PC-9 (cell line): ENCODE data around the gene SYNE4. TPM values are rescaled to one million over a fixed set of nuclear protein-coding genes. Genes with fewer than 3 reads are reported as not detected.

Experiments used
- BruUV-seq: library from RNA; stranded (reverse); fragments of 400-500 nt; replicated peaks from 2 replicates; lab custom pipeline; 2021; lab: Mats Ljungman, UMichigan
- CTCF ChIA-PET: fragments of 300-600 bp; sonication (Branson Sonifier 250); formaldehyde crosslinking; loops from one replicate; lab custom pipeline; 2022; ENCODE audit warnings: antibody characterized with exemption; lab: Charles Lee
- POLR2A ChIA-PET: fragments of 300-600 bp; sonication (Branson Sonifier 250); formaldehyde crosslinking; loops from one replicate; lab custom pipeline; 2022; ENCODE audit warnings: antibody characterized with exemption; ENCODE audit not compliant: unreplicated experiment; lab: Charles Lee
- DNase-seq, 2 experiments: peaks; one replicate each; pipeline versions ENCODE4 v3.0.0 to v3.0.0-alpha.2; 2015 to 2022; ENCODE audit warnings: mixed read lengths in 1 of 2
- H2AFZ ChIP-seq: fragments of 200-600 bp; sonication (generic); 2 replicates; pipeline ENCODE4 v1.8.1; 2017; ENCODE audit warnings: antibody characterized with exemption
- H3F3A ChIP-seq: fragments of 200-600 bp; sonication (generic); 2 replicates; pipeline ENCODE4 v1.8.1; 2017; ENCODE audit warnings: antibody characterized with exemption, mild to moderate bottlenecking, low read depth; ENCODE audit not compliant: insufficient read depth
- H3K27ac ChIP-seq: fragments of 200-600 bp; sonication (generic); 2 replicates; pipeline ENCODE4 v1.6.1; 2016; ENCODE audit warnings: mixed run types
- H3K27me3 ChIP-seq: fragments of 200-600 bp; sonication (generic); 2 replicates; pipeline ENCODE4 v1.6.1; 2016; ENCODE audit warnings: low read depth, mixed run types; ENCODE audit not compliant: insufficient read depth
- H3K36me3 ChIP-seq: fragments of 200-600 bp; sonication (generic); 2 replicates; pipeline ENCODE4 v1.6.1; 2016; ENCODE audit warnings: low read depth, mixed run types
- H3K4me1 ChIP-seq: fragments of 200-600 bp; sonication (generic); replicated peaks from 2 replicates; pipeline ENCODE4 v1.6.1; 2016; ENCODE audit warnings: mixed run types; ENCODE audit not compliant: insufficient read depth
- H3K4me2 ChIP-seq: fragments of 200-600 bp; sonication (generic); 2 replicates; pipeline ENCODE4 v1.6.1; 2017; ENCODE audit warnings: mixed run types
- H3K4me3 ChIP-seq: fragments of 200-600 bp; sonication (generic); 2 replicates; pipeline ENCODE4 v1.6.1; 2016; ENCODE audit warnings: mixed run types
- H3K79me2 ChIP-seq: fragments of 200-600 bp; sonication (generic); 2 replicates; pipeline ENCODE4 v1.6.1; 2017; ENCODE audit warnings: low read depth, mixed run types
- H3K9me2 ChIP-seq: fragments of 200-600 bp; sonication (generic); 2 replicates; pipeline ENCODE4 v1.8.1; 2017; ENCODE audit warnings: mild to moderate bottlenecking; ENCODE audit not compliant: insufficient read depth
- H3K9me3 ChIP-seq: fragments of 200-600 bp; sonication (generic); 2 replicates; pipeline ENCODE4 v1.8.1; 2016; ENCODE audit warnings: low read depth; ENCODE audit not compliant: insufficient read depth
- H4K20me1 ChIP-seq: fragments of 200-600 bp; sonication (generic); 2 replicates; pipeline ENCODE4 v1.8.1; 2017; ENCODE audit not compliant: insufficient read depth
- CTCF ChIP-seq: fragments of 200-600 bp; sonication (generic); conservative IDR thresholded peaks from 2 replicates; pipeline ENCODE4 v1.6.1; 2017; ENCODE audit warnings: mixed run types, antibody characterized with exemption, mild to moderate bottlenecking, moderate library complexity
- EZH2 ChIP-seq: fragments of 200-600 bp; sonication (generic); IDR thresholded peaks from 2 replicates; pipeline ENCODE4 v1.8.0; 2017; ENCODE audit warnings: antibody characterized with exemption, low read depth
- intact Hi-C: fragments of 100-400 bp; cut with micrococcal nuclease; formaldehyde crosslinking; loops from one replicate; pipeline ENCODE4 v1.10.0; 2022; ENCODE audit not compliant: unreplicated experiment
- total RNA-seq: library from RNA; stranded (reverse); gene quantifications from 2 replicates; pipeline ENCODE4 v1.2.3, GENCODE V29; 2021

The SYNE4 gene
- total RNA-seq, 1 experiment from 2014 or later = 39.5 TPM

- DNase-seq = no peak
- Histone ChIP-seq H3K27ac (no peak overlapping the region), H3K9me3 (no peaks in the 10 kb centered on the region), H3K9me2 (no peaks in the 10 kb centered on the region), H3K4me3 (no peak overlapping the region), H3F3A (no peaks in the 10 kb centered on the region), H3K4me1 (no peaks in the 10 kb centered on the region), H3K27me3 (peaks cover 84% of the 10 kb centered on the region), H3K79me2 (no peaks in the 10 kb centered on the region), H3K4me2 (no peak overlapping the region), H3K36me3 (no peaks in the 10 kb centered on the region), H2AFZ (no peak overlapping the region), H4K20me1 (no peaks in the 10 kb centered on the region)
- intact Hi-C loops = no loop called here
- no TSS peak for BruUV-seq
- CTCF ChIA-PET = no interaction called here
- no peak for TF ChIP-seq EZH2
- no peak for TF ChIP-seq CTCF
- POLR2A ChIA-PET = no interaction called here
Observed at GRCh38 chr19:35973487-35973886, 35.1 kb downstream of the SYNE4 start.

DNA sequence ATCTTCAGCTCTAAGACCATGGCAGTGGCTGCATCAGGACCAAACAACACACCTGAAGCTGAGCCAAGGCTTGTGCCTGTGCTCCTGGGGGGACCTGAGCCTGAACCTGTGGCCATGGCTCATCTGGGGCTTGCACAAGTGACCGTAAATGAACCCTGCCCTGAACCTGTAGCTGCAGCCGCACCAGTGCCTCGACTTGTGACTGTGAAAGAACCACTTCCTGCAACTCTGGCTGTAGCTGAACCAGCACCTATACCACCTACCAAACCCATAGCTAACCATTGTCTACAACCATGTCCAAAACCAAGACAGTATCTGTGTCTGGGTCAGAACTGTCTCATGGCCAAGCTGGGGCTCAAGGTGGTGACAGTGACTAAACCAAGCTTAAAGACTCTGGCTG, 41.8 kb downstream of the SYNE4 start:
- no peaks in the 10 kb centered on the region for H4K20me1 ChIP-seq
- H3F3A ChIP-seq = no peaks in the 10 kb centered on the region
- no peak overlapping the region for H2AFZ ChIP-seq
- intact Hi-C loops = no loop called here
- no peaks in the 10 kb centered on the region for H3K4me1 ChIP-seq
- H3K9me3 ChIP-seq = no peaks in the 10 kb centered on the region
- H3K4me3 ChIP-seq = no peak overlapping the region
- no peaks in the 10 kb centered on the region for H3K79me2 ChIP-seq
- no TSS peak for BruUV-seq
- no peaks in the 10 kb centered on the region for H3K9me2 ChIP-seq
- no peak overlapping the region for H3K4me2 ChIP-seq
- peaks cover 56% of the 10 kb centered on the region for H3K27me3 ChIP-seq
- TF ChIP-seq CTCF = no peak
- no peak for TF ChIP-seq EZH2
- POLR2A ChIA-PET = no interaction called here
- CTCF ChIA-PET = no interaction called here
- H3K27ac ChIP-seq = no peak overlapping the region
- no peaks in the 10 kb centered on the region for H3K36me3 ChIP-seq
- DNase-seq = no peak

DNA sequence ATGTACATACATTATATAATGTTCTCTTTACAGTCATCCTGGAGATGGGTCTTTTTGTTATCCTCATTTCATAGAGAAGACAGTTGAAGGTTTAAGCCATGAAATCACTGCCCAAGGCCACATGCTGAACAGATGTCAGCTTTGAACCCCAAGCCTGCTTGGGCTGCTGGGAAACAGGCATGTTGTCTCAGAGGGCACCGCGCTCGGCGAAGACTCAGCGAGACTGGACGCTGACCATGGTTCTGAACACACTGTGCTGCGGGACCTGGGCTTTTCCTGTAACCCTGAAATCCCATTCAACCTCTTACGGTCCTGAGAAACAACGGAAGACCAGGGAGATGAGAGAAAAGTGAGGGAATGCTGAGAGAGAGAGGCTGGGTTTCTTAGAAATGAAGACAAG, 45.1 kb downstream of the SYNE4 start:
- no peak overlapping the region for H3K27ac ChIP-seq
- intact Hi-C loops = no loop called here
- BruUV-seq = no TSS peak
- no peaks in the 10 kb centered on the region for H3K4me1 ChIP-seq
- H3K36me3 ChIP-seq = no peaks in the 10 kb centered on the region
- no peaks in the 10 kb centered on the region for H4K20me1 ChIP-seq
- H2AFZ ChIP-seq = no peak overlapping the region
- POLR2A ChIA-PET = no interaction called here
- no peak overlapping the region for H3K4me2 ChIP-seq
- DNase-seq = peak in 1 of 2 experiments; percentile 35
- no peak for TF ChIP-seq CTCF
- TF ChIP-seq EZH2 = no peak
- no peaks in the 10 kb centered on the region for H3F3A ChIP-seq
- CTCF ChIA-PET = no interaction called here
- no peaks in the 10 kb centered on the region for H3K9me2 ChIP-seq
- H3K79me2 ChIP-seq = no peaks in the 10 kb centered on the region
- H3K9me3 ChIP-seq = no peaks in the 10 kb centered on the region
- peaks cover 40% of the 10 kb centered on the region for H3K27me3 ChIP-seq
- H3K4me3 ChIP-seq = no peak overlapping the region
